Motor neuron (in vitro differentiated cells): ENCODE results near the gene ANO7. TPM values are rescaled to one million over a fixed set of nuclear protein-coding genes. Genes with fewer than 3 reads are reported as not detected.
A peak's percentile ranks its signal among the peaks of the same experiment; 100 is the strongest.

Experiments
- ATAC-seq, 8 experiments: fragments of 200-7000 bp; cut with Tn5 transposase; replicated peaks in 6 of 8; 2 replicates each; pipeline ENCODE4 v1.8.0; 2021; ENCODE audit warnings: mild to moderate bottlenecking in 8 of 8, moderate library complexity in 8 of 8
- H3K27ac ChIP-seq, 2 donors: fragments of 250-450 bp; sonication (Bioruptor Pico); 2 replicates each; pipeline ENCODE4 v1.9.0; 2021; ENCODE audit warnings: antibody characterized with exemption in 2 of 2, mild to moderate bottlenecking in 2 of 2, moderate library complexity in 1 of 2
- H3K4me1 ChIP-seq, 2 donors: fragments of 250-450 bp; sonication (Bioruptor Pico); replicated peaks in 1 of 2; 2 replicates each; pipeline ENCODE4 v1.6.1; 2021; ENCODE audit warnings: antibody characterized with exemption in 2 of 2, mild to moderate bottlenecking in 2 of 2, moderate library complexity in 1 of 2
- H3K4me3 ChIP-seq, 5 donors: fragments of 250-450 bp; sonication (Bioruptor Pico); 2 replicates each; pipeline ENCODE4 v1.9.0; 2021; ENCODE audit warnings: antibody characterized with exemption in 5 of 5, mild to moderate bottlenecking in 5 of 5, moderate library complexity in 4 of 5
- WGBS, 10 experiments: fragments of 450-650 bp; shearing (Covaris generic); methylation state at CpG; one replicate each; pipeline ENCODE4 v1.0.0; 2022; 5-methylcytosine and 5-hydroxymethylcytosine counted together
- in situ Hi-C, 9 experiments: fragments of 400-800 bp; cut with MboI; loops; one replicate each; pipeline ENCODE4 v1.15.0; 2021; ENCODE audit warnings: low sequenced_read_pairs in 9 of 9, low pct_unique_long_range_greater_than_20kb in 2 of 9; ENCODE audit not compliant: unreplicated experiment in 9 of 9
- total RNA-seq, 8 experiments: library from RNA; unstranded; fragments of 300-600 nt; gene quantifications; 2 replicates each; pipeline versions ENCODE4 v1.2.3 to v1.2.4, GENCODE V29; 2022

Gene ANO7, protein sequence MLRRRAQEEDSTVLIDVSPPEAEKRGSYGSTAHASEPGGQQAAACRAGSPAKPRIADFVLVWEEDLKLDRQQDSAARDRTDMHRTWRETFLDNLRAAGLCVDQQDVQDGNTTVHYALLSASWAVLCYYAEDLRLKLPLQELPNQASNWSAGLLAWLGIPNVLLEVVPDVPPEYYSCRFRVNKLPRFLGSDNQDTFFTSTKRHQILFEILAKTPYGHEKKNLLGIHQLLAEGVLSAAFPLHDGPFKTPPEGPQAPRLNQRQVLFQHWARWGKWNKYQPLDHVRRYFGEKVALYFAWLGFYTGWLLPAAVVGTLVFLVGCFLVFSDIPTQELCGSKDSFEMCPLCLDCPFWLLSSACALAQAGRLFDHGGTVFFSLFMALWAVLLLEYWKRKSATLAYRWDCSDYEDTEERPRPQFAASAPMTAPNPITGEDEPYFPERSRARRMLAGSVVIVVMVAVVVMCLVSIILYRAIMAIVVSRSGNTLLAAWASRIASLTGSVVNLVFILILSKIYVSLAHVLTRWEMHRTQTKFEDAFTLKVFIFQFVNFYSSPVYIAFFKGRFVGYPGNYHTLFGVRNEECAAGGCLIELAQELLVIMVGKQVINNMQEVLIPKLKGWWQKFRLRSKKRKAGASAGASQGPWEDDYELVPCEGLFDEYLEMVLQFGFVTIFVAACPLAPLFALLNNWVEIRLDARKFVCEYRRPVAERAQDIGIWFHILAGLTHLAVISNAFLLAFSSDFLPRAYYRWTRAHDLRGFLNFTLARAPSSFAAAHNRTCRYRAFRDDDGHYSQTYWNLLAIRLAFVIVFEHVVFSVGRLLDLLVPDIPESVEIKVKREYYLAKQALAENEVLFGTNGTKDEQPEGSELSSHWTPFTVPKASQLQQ
- 1 to 10 TPM in 6 of 8 experiments, under 1 TPM in 2; 0.54 to 3.2 (median 1.7) TPM for total RNA-seq

DNA sequence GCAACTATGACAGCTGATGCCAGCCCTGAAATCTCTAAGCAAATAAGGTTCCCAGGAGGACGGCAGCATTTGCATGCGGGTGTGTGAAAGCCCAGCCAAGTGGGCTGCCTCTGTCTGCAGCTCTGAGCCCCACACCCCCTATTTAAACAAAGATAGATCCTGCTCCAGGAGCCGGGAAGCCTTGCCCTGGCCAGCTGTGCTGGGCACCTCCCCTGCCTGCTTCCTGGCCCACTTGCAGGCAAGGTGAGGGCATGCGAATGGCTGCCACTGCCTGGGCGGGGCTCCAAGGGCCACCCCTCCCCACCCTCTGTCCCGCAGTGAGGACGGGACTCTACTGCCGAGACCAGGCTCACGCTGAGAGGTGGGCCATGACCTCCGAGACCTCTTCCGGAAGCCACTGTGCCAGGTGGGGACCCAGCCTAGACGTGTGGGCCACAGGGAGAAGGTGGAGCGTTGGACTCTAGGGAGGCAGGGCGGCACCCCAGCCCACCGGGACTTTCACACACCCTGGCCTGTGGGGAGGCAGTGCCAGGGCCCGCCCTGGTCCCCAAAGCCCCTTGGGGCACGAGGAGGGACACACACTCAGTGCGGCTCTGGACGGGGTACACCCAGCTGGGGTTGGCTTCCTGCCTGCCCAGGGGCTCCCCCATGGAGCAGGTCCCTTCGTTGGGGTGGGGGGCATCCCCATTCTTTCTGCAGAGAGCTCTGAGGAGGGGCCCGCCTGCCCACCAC lies at the start of gene ANO7:
TSS of gene ANO7 (plus strand) at position 317 of the 732 bp plus-strand sequence. CDS start 1,387 bp downstream, outside the sequence.
- peaks cover 0 to 3% of the 10 kb centered on the region in 2 donors for H3K4me1 ChIP-seq
- H3K4me3 ChIP-seq: no peak within 1 kb of the TSS
- H3K27ac ChIP-seq: no peak within 1 kb of the TSS
- in situ Hi-C loops: no loop called here
- WGBS, 10 experiments: 0 to 72% (median 0%) methylated on average over 1 to 7 of the region's 21 CpGs; no CpG with 5 or more reads in 7 of the 10 experiments
- ATAC-seq: peak; percentile 10 to 93 (median 24)

GRCh38 chr2:241139531-241140444 lies 48.7 kb upstream of the ANO7 start:
- H3K4me1 ChIP-seq: no peaks in the 10 kb centered on the region
- in situ Hi-C loops: no loop called here
- no peak overlapping the region for H3K27ac ChIP-seq
- WGBS, 10 experiments: 67 to 94% (median 78%) methylated on average over 1 to 9 of the region's 24 CpGs; no CpG with 5 or more reads in 4 of the 10 experiments
- H3K4me3 ChIP-seq: no peak overlapping the region
- no peak for ATAC-seq

DNA sequence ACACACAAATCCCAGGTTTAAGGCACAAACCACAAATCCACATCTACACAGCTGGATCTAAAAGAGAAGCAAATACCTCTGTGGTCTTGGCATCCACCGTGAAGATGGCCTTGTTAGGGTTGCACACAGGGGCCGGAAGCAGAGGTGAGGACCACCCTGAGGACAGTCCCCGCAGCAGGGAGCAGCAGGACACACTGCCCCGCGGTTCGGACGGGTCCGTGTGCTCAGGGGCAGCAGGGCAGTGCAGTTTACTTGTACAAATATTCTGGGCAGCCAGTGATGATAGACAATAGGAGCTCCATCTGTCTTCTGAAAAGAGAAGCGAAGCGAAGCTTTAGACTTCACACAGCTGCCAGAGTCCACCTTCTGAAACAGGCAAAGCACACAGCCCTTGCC lies 48.0 kb upstream of the ANO7 start:
- Histone ChIP-seq H3K4me3 (no peak overlapping the region), H3K4me1 (no peaks in the 10 kb centered on the region), H3K27ac (no peak overlapping the region)
- in situ Hi-C loops: no loop called here
- 83 to 100% (median 86%) methylated on average over 1 to 8 of the region's 10 CpGs; no CpG with 5 or more reads in 6 of the 10 experiments for WGBS, 10 experiments
- no peak for ATAC-seq

DNA sequence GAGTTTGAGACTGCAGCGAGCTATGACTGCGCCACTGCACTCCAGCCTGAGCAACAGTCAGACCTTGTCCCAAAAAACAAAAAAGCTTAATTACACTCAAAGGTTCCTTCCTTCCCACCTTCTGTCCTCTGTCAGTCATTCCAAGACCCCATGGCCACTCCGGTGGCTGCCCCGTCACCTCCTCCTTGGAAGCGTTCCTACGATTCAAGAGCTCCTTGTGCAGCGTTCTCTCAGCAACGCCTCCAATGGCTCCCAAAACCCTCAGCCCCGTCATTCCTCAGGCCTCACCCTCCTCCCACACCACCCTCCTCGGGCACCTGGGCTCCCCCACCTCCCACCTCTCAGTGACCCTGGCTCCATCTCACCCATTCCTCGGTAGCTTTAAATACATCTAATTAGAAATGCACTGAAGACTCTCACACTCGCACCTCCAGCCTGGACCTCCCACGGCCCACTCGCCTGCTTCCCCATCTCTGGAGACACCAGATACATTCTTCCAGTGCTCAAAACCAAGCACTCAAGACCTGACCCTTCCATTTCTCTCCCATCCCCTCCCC lies 47.2 kb upstream of the ANO7 start:
- no peak for ATAC-seq
- Histone ChIP-seq H3K4me1 (no peaks in the 10 kb centered on the region), H3K27ac (no peak overlapping the region), H3K4me3 (no peak overlapping the region)
- in situ Hi-C loops: no loop called here
- 88 to 100% (median 95%) methylated on average over 1 to 6 of the region's 14 CpGs; no CpG with 5 or more reads in 5 of the 10 experiments for WGBS, 10 experiments

DNA sequence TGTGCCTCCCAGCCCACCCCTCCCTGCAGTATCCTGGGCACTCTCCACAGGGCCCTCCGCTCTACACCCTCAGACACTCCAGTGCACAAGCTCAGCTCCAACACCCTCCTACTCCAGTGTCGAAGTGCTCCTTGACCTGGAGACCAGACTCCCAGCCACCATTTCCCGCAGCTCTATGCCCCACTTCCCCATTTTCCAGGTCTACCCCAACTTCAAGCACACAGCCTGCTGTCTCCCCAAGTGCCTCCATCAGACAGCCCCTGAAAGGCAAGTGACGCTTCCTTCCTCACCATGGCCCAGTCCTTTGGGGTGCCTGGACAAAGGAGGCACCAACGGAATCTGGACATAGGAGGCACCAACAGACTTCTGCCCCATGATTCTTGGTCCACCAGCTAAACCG lies 46.4 kb upstream of the ANO7 start:
- WGBS, 10 experiments: 60 to 100% (median 100%) methylated on average over 1 to 5 of the region's 6 CpGs; no CpG with 5 or more reads in 5 of the 10 experiments
- no peak for ATAC-seq
- no peaks in the 10 kb centered on the region for H3K4me1 ChIP-seq
- H3K27ac ChIP-seq: no peak overlapping the region
- in situ Hi-C loops: no loop called here
- H3K4me3 ChIP-seq: no peak overlapping the region

DNA sequence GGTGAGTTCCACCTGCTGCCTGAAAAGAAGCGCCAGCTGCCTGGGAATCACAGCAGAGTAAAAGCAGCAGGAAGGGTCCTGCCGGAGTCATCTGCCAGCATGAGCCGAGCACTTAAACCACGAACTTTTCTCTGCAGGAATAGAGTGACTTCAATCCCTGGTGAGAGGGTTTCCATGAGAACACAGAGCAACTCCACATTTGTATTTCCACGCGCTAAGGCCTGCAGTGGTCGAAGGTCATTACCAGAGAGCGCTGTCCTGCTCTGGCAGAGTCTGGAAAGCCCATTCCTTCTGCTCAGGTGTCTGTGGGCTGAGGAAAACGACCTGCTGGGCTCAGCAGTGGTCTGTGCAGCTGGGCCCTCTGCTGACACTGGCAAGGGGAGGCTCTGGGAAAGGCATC lies 45.9 kb upstream of the ANO7 start:
- 79 to 100% (median 91%) methylated on average over 1 to 9 of the region's 9 CpGs; no CpG with 5 or more reads in 3 of the 10 experiments for WGBS, 10 experiments
- in situ Hi-C loops: no loop called here

DNA sequence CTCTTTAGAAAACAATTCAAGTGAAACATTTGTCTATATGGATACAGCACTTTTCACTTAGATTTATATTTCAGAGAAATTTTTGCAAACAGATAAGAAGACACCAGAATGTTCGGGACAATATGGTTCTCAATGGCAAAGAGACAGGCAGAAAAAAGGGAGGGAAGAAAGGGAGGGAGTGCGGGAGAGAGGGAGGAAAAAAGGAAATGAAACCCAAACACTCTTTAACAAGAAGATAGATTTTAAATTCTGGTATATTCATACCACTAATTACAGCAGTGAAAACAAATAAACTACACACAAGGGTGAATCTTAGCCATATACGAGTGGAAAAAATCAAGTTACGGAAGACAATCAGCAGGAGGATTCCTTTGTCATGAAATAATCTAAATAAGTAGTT lies 42.2 kb upstream of the ANO7 start:
- H3K4me1 ChIP-seq: peaks cover 8 to 10% of the 10 kb centered on the region in 2 donors
- H3K4me3 ChIP-seq: no peak overlapping the region
- H3K27ac ChIP-seq: no peak overlapping the region
- in situ Hi-C loops: no loop called here
- 50 to 100% (median 87%) methylated on average over 1 to 4 of the region's 4 CpGs; no CpG with 5 or more reads in 1 of the 10 experiments for WGBS, 10 experiments
- no peak for ATAC-seq

More for the DNA sequence above, 45.9 kb upstream of the ANO7 start:
- ATAC-seq: no peak
- Histone ChIP-seq H3K4me3 (no peak overlapping the region), H3K4me1 (no peaks in the 10 kb centered on the region), H3K27ac (no peak overlapping the region)

DNA sequence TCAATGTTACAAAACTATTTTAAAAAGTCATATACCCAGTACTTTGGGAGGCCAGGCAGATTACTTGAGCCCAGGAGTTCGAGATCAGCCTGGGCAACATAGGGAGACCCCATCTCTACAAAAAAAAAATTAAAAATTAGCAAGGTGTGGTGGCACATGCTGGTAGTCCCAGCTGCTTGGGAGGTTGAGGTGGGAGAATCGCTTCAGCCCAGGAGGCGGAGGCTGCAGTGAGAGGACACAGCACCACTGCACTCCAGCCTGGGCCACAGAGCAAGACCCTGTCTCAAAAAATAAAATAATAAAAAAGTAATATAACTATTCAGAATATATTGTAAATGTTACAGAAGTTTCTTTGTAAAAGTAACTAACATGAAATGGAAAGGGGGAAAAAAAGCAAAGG lies 41.1 kb upstream of the ANO7 start:
- ATAC-seq: no peak
- Histone ChIP-seq H3K4me1 (peaks cover 9 to 10% of the 10 kb centered on the region in 2 donors), H3K4me3 (no peak overlapping the region), H3K27ac (no peak overlapping the region)
- WGBS, 10 experiments: 83 to 100% (median 100%) methylated on average over 1 to 3 of the region's 3 CpGs; no CpG with 5 or more reads in 1 of the 10 experiments
- in situ Hi-C loops: no loop called here

- WGBS, 10 experiments: 0 to 100% (median 58%) methylated on average over 1 to 4 of the region's 4 CpGs; no CpG with 5 or more reads in 5 of the 10 experiments
- in situ Hi-C loops: no loop called here
- Histone ChIP-seq H3K4me1 (peaks cover 9 to 10% of the 10 kb centered on the region in 2 donors), H3K4me3 (peak overlapping the region; percentile 76 to 90 (median 82)), H3K27ac (no peak overlapping the region)
- no peak for ATAC-seq
Observed at GRCh38 chr2:241148239-241148638, 40.2 kb upstream of the ANO7 start.

DNA sequence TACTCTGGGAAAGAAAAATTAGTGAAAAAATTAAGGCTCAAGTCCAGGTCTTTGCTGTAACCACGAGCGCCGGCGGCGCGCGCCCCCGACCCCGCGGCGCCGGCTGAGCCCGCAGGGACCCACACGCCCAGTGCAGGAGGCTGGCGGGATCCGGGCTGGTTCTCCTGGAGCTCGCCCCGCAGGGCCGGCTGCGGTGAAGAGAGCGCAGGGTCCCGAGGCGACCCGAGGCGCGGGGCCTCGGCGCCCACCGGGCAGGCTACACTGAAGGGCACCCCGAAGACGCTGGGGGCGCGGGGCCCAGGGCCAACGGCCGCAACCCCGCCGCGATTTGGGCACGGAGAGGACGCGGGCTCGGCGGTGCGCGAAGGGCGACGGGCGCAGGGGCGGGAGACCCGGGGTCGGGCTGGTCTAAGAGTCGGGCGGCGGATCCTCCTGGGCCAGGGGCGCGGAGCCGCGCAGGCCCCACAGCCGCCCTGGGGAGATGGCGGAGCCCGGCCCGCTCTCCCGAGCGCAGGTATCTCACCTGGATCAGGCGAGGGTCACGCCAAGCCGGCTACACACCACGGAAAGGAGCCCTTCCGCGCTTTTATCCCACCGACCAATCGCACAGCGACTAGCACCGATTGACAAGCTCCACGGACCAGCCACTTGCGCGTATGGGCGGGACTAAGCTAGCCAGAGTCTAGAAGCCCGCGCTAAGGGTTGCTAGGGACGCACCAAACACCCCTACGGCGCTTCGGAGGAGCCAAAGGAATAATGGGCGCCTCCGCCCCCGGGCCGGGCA lies 39.4 kb upstream of the ANO7 start, which contains the start of gene PASK:
TSS of gene PASK (minus strand) at position 582 of the 784 bp plus-strand sequence. CDS start 6,440 bp downstream, outside the sequence.
- peak within 1 kb of the TSS; percentile 76 to 90 (median 82) for H3K4me3 ChIP-seq
- H3K27ac ChIP-seq: no peak within 1 kb of the TSS
- 0% methylated on average over 1 to 11 of the region's 88 CpGs; no CpG with 5 or more reads in 6 of the 10 experiments for WGBS, 10 experiments
- peak; percentile 74 to 86 (median 82) for ATAC-seq
- in situ Hi-C loops: no loop called here
- peaks cover 9 to 10% of the 10 kb centered on the region in 2 donors for H3K4me1 ChIP-seq

DNA sequence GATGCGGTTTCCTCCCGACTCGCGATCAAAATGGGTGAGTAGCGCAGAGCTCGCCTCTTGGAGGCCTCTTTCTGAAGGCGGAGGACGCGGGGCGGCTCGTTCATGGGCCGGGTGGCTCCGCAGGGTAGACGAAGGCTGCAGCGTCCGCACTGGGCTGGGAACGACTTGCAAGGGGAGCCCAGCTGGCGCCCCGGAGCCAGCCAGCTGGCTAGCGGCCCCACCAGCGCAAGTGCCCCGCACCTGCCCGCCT lies 38.9 kb upstream of the ANO7 start:
- H3K4me1 ChIP-seq: peaks cover 9 to 10% of the 10 kb centered on the region in 2 donors
- ATAC-seq: no peak
- H3K27ac ChIP-seq: no peak overlapping the region
- in situ Hi-C loops: no loop called here
- H3K4me3 ChIP-seq: peak overlapping the region; percentile 76 to 90 (median 82)
- WGBS, 10 experiments: 0 to 4% (median 1%) methylated on average over 3 to 10 of the region's 23 CpGs; no CpG with 5 or more reads in 6 of the 10 experiments
